ENCODE results near the gene DHH. TPM values are rescaled to one million over a fixed set of nuclear protein-coding genes. Genes with fewer than 3 reads are reported as not detected.

DHH gene
- total and polyA plus RNA-seq, 10 of the 15 experiments (the other 5 are each of a cell fraction or from before 2014, with no cell fraction given) = 0.01 TPM; not detected in 9

DNA sequence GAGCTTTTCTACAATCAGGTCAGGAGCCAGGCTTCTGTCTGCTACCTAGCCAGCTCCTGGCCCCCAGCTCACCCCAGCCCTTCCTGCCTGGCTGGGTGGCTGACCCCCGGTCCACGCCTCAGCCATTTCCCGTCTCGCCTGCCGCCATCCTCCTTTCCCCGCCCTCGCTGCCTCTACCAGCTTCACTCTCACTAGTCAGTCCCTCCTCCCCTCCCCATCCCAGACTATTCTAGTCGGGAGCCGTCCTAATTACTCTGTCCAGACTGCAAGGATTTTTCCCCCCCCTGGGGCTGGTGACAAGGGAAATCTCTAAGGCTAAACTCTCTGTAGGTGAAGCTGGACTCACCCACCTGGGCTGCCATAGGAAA is 825 bp downstream of the DHH start (continued):
- TF ChIP-seq, protein P1, sequence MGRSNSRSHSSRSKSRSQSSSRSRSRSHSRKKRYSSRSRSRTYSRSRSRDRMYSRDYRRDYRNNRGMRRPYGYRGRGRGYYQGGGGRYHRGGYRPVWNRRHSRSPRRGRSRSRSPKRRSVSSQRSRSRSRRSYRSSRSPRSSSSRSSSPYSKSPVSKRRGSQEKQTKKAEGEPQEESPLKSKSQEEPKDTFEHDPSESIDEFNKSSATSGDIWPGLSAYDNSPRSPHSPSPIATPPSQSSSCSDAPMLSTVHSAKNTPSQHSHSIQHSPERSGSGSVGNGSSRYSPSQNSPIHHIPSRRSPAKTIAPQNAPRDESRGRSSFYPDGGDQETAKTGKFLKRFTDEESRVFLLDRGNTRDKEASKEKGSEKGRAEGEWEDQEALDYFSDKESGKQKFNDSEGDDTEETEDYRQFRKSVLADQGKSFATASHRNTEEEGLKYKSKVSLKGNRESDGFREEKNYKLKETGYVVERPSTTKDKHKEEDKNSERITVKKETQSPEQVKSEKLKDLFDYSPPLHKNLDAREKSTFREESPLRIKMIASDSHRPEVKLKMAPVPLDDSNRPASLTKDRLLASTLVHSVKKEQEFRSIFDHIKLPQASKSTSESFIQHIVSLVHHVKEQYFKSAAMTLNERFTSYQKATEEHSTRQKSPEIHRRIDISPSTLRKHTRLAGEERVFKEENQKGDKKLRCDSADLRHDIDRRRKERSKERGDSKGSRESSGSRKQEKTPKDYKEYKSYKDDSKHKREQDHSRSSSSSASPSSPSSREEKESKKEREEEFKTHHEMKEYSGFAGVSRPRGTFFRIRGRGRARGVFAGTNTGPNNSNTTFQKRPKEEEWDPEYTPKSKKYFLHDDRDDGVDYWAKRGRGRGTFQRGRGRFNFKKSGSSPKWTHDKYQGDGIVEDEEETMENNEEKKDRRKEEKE (IDR thresholded peaks at IDR 0.05) = no peak
- TF ChIP-seq SMARCA5 (IDR thresholded peaks at IDR 0.05) (no peak), LARP7 (IDR thresholded peaks at IDR 0.05) (no peak), STAT1 (conservative IDR thresholded peaks at IDR 0.05) (no peak), RAD51 (IDR thresholded peaks at IDR 0.05) (no peak), SREBF1 (IDR thresholded peaks at IDR 0.05; ENCODE audit: low read length) (no peak), RELA (IDR thresholded peaks at IDR 0.05; ENCODE audit: borderline replicate concordance, partially characterized antibody) (no peak), EGR1 (IDR thresholded peaks at IDR 0.05; ENCODE audit: borderline replicate concordance in 1 of 2, low read depth in 2 of 2, low read length in 2 of 2) (no peak), NFYB (IDR thresholded peaks at IDR 0.05; ENCODE audit: insufficient read depth, low read depth, low read length) (no peak)
- TF ChIP-seq, protein P2, sequence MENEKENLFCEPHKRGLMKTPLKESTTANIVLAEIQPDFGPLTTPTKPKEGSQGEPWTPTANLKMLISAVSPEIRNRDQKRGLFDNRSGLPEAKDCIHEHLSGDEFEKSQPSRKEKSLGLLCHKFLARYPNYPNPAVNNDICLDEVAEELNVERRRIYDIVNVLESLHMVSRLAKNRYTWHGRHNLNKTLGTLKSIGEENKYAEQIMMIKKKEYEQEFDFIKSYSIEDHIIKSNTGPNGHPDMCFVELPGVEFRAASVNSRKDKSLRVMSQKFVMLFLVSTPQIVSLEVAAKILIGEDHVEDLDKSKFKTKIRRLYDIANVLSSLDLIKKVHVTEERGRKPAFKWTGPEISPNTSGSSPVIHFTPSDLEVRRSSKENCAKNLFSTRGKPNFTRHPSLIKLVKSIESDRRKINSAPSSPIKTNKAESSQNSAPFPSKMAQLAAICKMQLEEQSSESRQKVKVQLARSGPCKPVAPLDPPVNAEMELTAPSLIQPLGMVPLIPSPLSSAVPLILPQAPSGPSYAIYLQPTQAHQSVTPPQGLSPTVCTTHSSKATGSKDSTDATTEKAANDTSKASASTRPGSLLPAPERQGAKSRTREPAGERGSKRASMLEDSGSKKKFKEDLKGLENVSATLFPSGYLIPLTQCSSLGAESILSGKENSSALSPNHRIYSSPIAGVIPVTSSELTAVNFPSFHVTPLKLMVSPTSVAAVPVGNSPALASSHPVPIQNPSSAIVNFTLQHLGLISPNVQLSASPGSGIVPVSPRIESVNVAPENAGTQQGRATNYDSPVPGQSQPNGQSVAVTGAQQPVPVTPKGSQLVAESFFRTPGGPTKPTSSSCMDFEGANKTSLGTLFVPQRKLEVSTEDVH (IDR thresholded peaks at IDR 0.05; ENCODE audit: low read depth, partially characterized antibody) = no peak
- TF ChIP-seq, protein P3, sequence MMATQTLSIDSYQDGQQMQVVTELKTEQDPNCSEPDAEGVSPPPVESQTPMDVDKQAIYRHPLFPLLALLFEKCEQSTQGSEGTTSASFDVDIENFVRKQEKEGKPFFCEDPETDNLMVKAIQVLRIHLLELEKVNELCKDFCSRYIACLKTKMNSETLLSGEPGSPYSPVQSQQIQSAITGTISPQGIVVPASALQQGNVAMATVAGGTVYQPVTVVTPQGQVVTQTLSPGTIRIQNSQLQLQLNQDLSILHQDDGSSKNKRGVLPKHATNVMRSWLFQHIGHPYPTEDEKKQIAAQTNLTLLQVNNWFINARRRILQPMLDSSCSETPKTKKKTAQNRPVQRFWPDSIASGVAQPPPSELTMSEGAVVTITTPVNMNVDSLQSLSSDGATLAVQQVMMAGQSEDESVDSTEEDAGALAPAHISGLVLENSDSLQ (IDR thresholded peaks at IDR 0.05) = no peak
- TF ChIP-seq, protein P4, sequence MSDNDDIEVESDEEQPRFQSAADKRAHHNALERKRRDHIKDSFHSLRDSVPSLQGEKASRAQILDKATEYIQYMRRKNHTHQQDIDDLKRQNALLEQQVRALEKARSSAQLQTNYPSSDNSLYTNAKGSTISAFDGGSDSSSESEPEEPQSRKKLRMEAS (IDR thresholded peaks at IDR 0.05; ENCODE audit: low read depth, low read length) = no peak
